Activated CD4-positive, alpha-beta T cell treated with anti-CD3 and anti-CD28 coated beads, Interleukin-2, amount 10 ng/mL, durations not matched to agents 24 days and 14 days (primary cell): ENCODE measurements around the gene CUBN. TPM values are rescaled to one million over a fixed set of nuclear protein-coding genes. Genes with fewer than 3 reads are reported as not detected.
A peak's percentile ranks its signal among the peaks of the same experiment; 100 is the strongest.

ENCODE experiments used
- DNase-seq: peaks from one replicate; pipeline ENCODE4 v3.0.0; 2022
- H3K27ac Mint-ChIP-seq: one replicate; pipeline ENCODE4 v1.8.0; 2022; ENCODE audit warnings: mild to moderate bottlenecking, mixed read lengths
- H3K27me3 Mint-ChIP-seq: one replicate; pipeline ENCODE4 v1.8.0; 2022; ENCODE audit warnings: mixed read lengths
- H3K36me3 Mint-ChIP-seq: one replicate; pipeline ENCODE4 v1.8.0; 2022; ENCODE audit warnings: low read depth, mild to moderate bottlenecking, mixed read lengths
- H3K4me1 Mint-ChIP-seq: one replicate; pipeline ENCODE4 v1.8.0; 2021; ENCODE audit warnings: mixed read lengths
- H3K4me3 Mint-ChIP-seq: one replicate; pipeline ENCODE4 v1.8.0; 2022; ENCODE audit warnings: mild to moderate bottlenecking, moderate library complexity, mixed read lengths
- H3K9me3 Mint-ChIP-seq: one replicate; pipeline ENCODE4 v1.8.0; 2021; ENCODE audit warnings: mixed read lengths
- intact Hi-C: fragments of 100-400 bp; cut with micrococcal nuclease; formaldehyde crosslinking; loops from one replicate; pipeline ENCODE4 v1.15.1; 2023
- total RNA-seq: library from RNA; stranded (reverse); gene quantifications from 2 replicates; pipeline ENCODE4 v1.2.3, GENCODE V29; 2022

CUBN gene
- total RNA-seq, 1 donor from 2014 or later = 0.07 TPM

- no peak overlapping the region for H3K4me3 Mint-ChIP-seq
- peaks cover 15% of the 10 kb centered on the region for H3K27me3 Mint-ChIP-seq
- H3K36me3 Mint-ChIP-seq = no peaks in the 10 kb centered on the region
- no peak overlapping the region for H3K27ac Mint-ChIP-seq
- no peaks in the 10 kb centered on the region for H3K9me3 Mint-ChIP-seq
- no peaks in the 10 kb centered on the region for H3K4me1 Mint-ChIP-seq
- intact Hi-C loops = no loop called here
- DNase-seq = no peak
Measured at GRCh38 chr10:16883084-16883483, 246.5 kb downstream of the CUBN start.

DNA sequence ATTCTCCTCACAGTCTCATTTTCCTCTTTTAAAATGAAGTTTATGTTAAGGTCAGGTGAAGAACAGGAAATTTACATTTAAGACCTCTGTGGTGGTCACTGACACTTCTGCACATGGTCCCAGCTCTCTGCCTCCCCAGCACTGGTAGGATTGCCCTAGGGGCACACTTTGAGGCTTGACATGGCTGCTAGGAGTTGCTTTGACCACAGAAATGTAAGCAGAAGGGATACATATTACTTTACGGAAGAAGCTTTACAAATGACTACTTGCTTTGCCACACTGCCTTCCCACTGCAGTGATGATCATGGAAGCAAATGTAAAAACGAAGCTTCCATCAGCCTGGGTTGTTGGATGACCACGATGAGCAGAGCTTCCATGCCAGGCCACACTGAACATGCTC is 259.3 kb downstream of the CUBN start:
- H3K27me3 Mint-ChIP-seq = peaks cover 17% of the 10 kb centered on the region
- H3K36me3 Mint-ChIP-seq = no peaks in the 10 kb centered on the region
- no peaks in the 10 kb centered on the region for H3K9me3 Mint-ChIP-seq
- intact Hi-C loops = no loop called here
- no peaks in the 10 kb centered on the region for H3K4me1 Mint-ChIP-seq
- no peak overlapping the region for H3K4me3 Mint-ChIP-seq
- DNase-seq = no peak
- H3K27ac Mint-ChIP-seq = no peak overlapping the region

- Mint-ChIP-seq H3K4me3 (no peak overlapping the region), H3K9me3 (no peaks in the 10 kb centered on the region), H3K27me3 (peaks cover 20% of the 10 kb centered on the region), H3K27ac (no peak overlapping the region), H3K4me1 (no peaks in the 10 kb centered on the region), H3K36me3 (no peaks in the 10 kb centered on the region)
- DNase-seq = peak; percentile 29
- intact Hi-C loops = no loop called here
Measured at GRCh38 chr10:16867990-16868389, 261.6 kb downstream of the CUBN start.

- no peak for DNase-seq
- H3K4me1 Mint-ChIP-seq = no peaks in the 10 kb centered on the region
- H3K27ac Mint-ChIP-seq = no peak overlapping the region
- peaks cover 22% of the 10 kb centered on the region for H3K27me3 Mint-ChIP-seq
- no peak overlapping the region for H3K4me3 Mint-ChIP-seq
- intact Hi-C loops = no loop called here
- H3K36me3 Mint-ChIP-seq = no peaks in the 10 kb centered on the region
- H3K9me3 Mint-ChIP-seq = no peaks in the 10 kb centered on the region
Measured at GRCh38 chr10:16867556-16867955, 262.1 kb downstream of the CUBN start.

DNA sequence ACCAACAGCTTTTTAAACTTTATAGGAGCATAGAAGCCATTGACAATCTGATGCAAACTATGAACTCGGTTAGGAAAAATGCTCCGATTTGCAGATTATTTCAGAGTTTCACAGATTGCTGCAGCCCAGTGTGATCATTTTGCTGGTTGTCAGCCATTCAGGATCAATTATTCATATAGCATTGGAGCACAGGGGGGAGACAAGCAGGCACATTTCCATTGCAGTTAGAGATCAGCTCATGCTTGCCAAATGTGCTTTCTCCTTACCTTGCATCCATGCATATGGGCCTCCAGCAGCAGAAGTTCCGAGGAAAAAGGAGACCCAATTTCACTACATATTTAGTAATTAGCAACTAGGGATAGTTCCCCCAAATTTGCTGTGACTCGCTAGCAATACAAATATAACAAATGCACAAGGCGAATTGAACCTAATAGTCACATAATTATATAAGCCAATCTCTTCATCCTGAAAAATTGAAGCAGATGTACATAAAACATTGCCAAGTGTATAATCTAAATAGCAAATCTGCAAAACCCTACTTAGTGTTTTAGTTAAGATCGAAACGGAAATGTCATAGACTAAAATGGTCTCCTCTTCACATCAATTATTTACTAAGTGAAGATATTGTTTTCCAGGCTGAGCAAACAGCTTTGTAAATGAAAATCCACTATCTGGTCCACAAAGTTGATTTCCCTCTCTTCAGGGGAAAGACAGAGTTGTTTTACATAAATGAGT is 262.9 kb downstream of the CUBN start:
- Mint-ChIP-seq H3K9me3 (no peaks in the 10 kb centered on the region), H3K27me3 (peaks cover 25% of the 10 kb centered on the region), H3K27ac (no peak overlapping the region), H3K4me3 (no peak overlapping the region), H3K36me3 (no peaks in the 10 kb centered on the region), H3K4me1 (no peaks in the 10 kb centered on the region)
- peak; percentile 42 for DNase-seq
- intact Hi-C loops = no loop called here

DNA sequence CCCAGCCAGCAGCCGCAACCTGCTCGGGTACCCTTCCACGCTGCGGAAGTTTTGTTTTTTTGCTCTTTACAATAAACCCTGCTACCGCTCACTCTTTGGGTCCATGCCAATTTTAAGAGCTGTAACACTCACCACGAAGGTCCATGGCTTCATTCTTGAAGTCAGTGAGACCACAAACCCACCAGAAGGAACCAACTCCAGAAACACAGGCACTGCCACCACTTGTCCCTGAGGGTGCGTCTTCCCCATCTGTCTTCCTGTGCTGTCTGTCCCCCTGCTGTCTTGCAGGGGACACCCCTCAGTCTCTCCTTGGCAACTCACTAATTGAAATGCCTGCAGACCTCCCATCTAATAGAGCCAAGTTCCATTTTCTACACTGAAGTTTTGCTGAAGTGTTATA is 263.8 kb downstream of the CUBN start:
- H3K27ac Mint-ChIP-seq = no peak overlapping the region
- DNase-seq = peak; percentile 18
- intact Hi-C loops = no loop called here
- peaks cover 27% of the 10 kb centered on the region for H3K27me3 Mint-ChIP-seq
- no peaks in the 10 kb centered on the region for H3K36me3 Mint-ChIP-seq
- H3K9me3 Mint-ChIP-seq = no peaks in the 10 kb centered on the region
- no peak overlapping the region for H3K4me3 Mint-ChIP-seq
- no peaks in the 10 kb centered on the region for H3K4me1 Mint-ChIP-seq

DNA sequence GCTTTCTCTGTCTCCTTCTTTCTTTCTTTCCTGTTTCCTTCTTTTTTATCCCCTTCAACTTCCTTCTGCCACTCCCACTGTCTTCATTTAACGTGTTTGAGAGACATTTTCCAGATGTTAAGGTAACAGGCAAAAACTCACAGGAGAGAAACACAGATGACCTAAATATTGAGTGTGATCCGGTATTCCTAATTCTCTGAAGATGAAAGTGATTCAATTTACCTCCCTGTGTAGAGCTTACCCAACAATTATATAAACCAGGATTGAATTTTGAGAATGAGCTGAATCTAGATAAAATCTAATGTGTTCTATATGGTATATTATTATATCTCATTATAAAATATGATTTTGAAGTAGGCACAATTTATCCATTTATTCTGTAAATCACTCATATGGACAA is 265.8 kb downstream of the CUBN start:
- Mint-ChIP-seq H3K27me3 (peaks cover 31% of the 10 kb centered on the region), H3K4me3 (no peak overlapping the region), H3K27ac (no peak overlapping the region), H3K36me3 (no peaks in the 10 kb centered on the region), H3K4me1 (no peaks in the 10 kb centered on the region), H3K9me3 (no peaks in the 10 kb centered on the region)
- DNase-seq = no peak
- intact Hi-C loops = no loop called here

GRCh38 chr10:16857419-16857818 is 272.2 kb downstream of the CUBN start:
- Mint-ChIP-seq H3K9me3 (no peaks in the 10 kb centered on the region), H3K4me1 (no peaks in the 10 kb centered on the region), H3K27ac (no peak overlapping the region), H3K36me3 (no peaks in the 10 kb centered on the region), H3K4me3 (no peak overlapping the region), H3K27me3 (peaks cover 16% of the 10 kb centered on the region)
- intact Hi-C loops = no loop called here
- no peak for DNase-seq

- H3K9me3 Mint-ChIP-seq = no peaks in the 10 kb centered on the region
- intact Hi-C loops = no loop called here
- no peaks in the 10 kb centered on the region for H3K4me1 Mint-ChIP-seq
- no peak overlapping the region for H3K4me3 Mint-ChIP-seq
- no peak overlapping the region for H3K27ac Mint-ChIP-seq
- H3K36me3 Mint-ChIP-seq = no peaks in the 10 kb centered on the region
- no peak for DNase-seq
- peaks cover 14% of the 10 kb centered on the region for H3K27me3 Mint-ChIP-seq
Measured at GRCh38 chr10:16856567-16856966, 273.0 kb downstream of the CUBN start.

- DNase-seq = no peak
- Mint-ChIP-seq H3K4me1 (no peaks in the 10 kb centered on the region), H3K27me3 (peaks cover 17% of the 10 kb centered on the region), H3K9me3 (no peaks in the 10 kb centered on the region), H3K27ac (no peak overlapping the region), H3K36me3 (no peaks in the 10 kb centered on the region), H3K4me3 (no peak overlapping the region)
- intact Hi-C loops = no loop called here
Measured at GRCh38 chr10:16856092-16856491, 273.5 kb downstream of the CUBN start.

GRCh38 chr10:16854623-16855022 is 275.0 kb downstream of the CUBN start:
- intact Hi-C loops = no loop called here
- Mint-ChIP-seq H3K27ac (no peak overlapping the region), H3K36me3 (no peaks in the 10 kb centered on the region), H3K4me1 (no peaks in the 10 kb centered on the region), H3K9me3 (no peaks in the 10 kb centered on the region), H3K27me3 (peaks cover 14% of the 10 kb centered on the region), H3K4me3 (no peak overlapping the region)
- no peak for DNase-seq

- no peak for DNase-seq
- Mint-ChIP-seq H3K9me3 (no peaks in the 10 kb centered on the region), H3K4me3 (no peak overlapping the region), H3K27ac (no peak overlapping the region), H3K27me3 (peaks cover 8% of the 10 kb centered on the region), H3K4me1 (no peaks in the 10 kb centered on the region), H3K36me3 (no peaks in the 10 kb centered on the region)
- intact Hi-C loops = no loop called here
Measured at GRCh38 chr10:16853809-16854208, 275.8 kb downstream of the CUBN start.

- H3K36me3 Mint-ChIP-seq = no peaks in the 10 kb centered on the region
- intact Hi-C loops = no loop called here
- peaks cover 7% of the 10 kb centered on the region for H3K27me3 Mint-ChIP-seq
- H3K4me1 Mint-ChIP-seq = no peaks in the 10 kb centered on the region
- H3K9me3 Mint-ChIP-seq = no peaks in the 10 kb centered on the region
- H3K4me3 Mint-ChIP-seq = no peak overlapping the region
- H3K27ac Mint-ChIP-seq = no peak overlapping the region
- DNase-seq = no peak
Measured at GRCh38 chr10:16853201-16853600, 276.4 kb downstream of the CUBN start.

DNA sequence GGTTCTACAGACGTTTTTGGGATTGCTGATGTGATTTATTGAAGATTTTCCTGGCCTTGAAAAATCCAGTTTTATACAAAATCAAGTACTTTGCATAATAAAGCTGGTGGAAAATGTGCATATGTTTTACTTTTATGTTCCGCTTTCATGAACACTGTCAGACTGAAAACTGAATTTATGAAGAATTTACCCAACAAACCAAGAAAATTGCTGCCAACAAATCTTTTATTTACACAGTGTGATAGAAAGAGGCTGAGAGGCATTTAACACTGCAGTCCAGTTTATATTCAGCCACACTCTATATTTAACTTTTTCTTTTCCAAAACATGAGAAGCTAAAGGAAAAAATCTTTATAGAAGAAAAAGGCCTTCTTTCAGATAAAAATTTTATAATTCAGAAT is 277.0 kb downstream of the CUBN start:
- Mint-ChIP-seq H3K4me1 (no peaks in the 10 kb centered on the region), H3K4me3 (no peak overlapping the region), H3K27ac (no peak overlapping the region), H3K36me3 (no peaks in the 10 kb centered on the region), H3K27me3 (peaks cover 7% of the 10 kb centered on the region), H3K9me3 (no peaks in the 10 kb centered on the region)
- intact Hi-C loops = no loop called here
- no peak for DNase-seq

- Mint-ChIP-seq H3K27ac (no peak overlapping the region), H3K4me3 (no peak overlapping the region), H3K9me3 (no peaks in the 10 kb centered on the region), H3K36me3 (no peaks in the 10 kb centered on the region), H3K4me1 (no peaks in the 10 kb centered on the region), H3K27me3 (peaks cover 7% of the 10 kb centered on the region)
- intact Hi-C loops = no loop called here
- DNase-seq = no peak
Measured at GRCh38 chr10:16848562-16849154, 281.0 kb downstream of the CUBN start.
